SK-N-SH treated with all-trans-retinoic acid at 6 μM for 48 hours (cell line): ENCODE measurements around the gene MTO1.
A peak's percentile ranks its signal among the peaks of the same experiment; 100 is the strongest.

Source experiments
- ARNTL ChIP-seq: fragments of 450-650 bp; formaldehyde crosslinking; IDR thresholded peaks from 2 replicates; pipeline ENCODE4 v1.5.0; 2020; ENCODE audit warnings: low read depth, mild to moderate bottlenecking, moderate library complexity, borderline replicate concordance
- CSRNP3 ChIP-seq: fragments of 250-450 bp; sonication (Bioruptor Pico); IDR thresholded peaks from 2 replicates; pipeline ENCODE4 v1.5.1; 2021; ENCODE audit warnings: mild to moderate bottlenecking, moderate library complexity
- ZFP30 ChIP-seq: fragments of 450-650 bp; formaldehyde crosslinking; IDR thresholded peaks from 2 replicates; pipeline ENCODE4 v1.5.0; 2022; ENCODE audit warnings: mild to moderate bottlenecking, moderate library complexity

DNA sequence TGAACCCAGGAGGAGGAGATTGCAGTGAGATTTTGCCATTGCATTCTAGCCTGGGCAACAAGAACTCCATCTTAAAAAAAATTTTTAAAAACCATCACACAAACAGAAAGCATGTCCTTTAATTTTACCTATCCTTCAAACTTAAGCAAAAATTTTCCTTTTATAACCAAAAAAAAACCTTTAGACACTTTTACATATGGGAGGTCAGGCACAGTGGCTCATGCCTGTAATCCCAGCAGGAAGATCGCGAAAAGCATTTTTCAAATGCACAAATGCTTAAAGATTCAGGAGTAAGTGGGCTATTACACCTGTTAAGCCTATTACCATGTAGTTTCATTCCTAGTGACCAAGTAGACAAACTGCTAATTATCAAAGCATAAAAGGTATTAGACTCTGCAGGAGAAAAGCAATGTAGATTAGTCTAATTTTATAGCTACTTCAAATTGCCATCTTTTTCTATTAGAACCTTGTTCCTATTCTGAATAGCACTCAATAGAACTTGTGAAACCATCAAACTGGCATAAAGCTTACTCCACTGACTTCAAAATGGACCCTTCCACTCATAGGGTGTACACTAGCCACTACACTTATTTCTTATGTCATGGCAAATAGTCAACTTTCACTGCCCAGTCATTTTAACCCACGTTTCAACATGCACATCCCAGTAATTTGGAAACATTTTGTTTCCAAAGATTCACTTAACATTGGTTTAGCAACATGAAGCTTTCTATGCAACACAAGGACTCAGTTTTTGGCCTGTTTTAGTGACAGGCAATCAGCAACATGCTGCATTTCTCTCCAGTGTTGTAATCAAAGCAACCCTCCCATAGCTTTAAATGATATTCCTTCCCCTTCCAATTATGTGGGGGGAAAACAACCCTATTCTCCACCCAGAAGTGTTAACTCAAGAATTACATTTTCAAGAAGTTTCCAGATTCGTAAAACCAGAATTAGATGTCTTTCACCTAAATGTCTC, 55.3 kb downstream of the MTO1 start:
- TF ChIP-seq CSRNP3 (CRISPR knock-in tag), result peak; percentile 38; the same call in 1 of the 2 replicates
- TF ChIP-seq ZFP30, result 0 out of 2 replicates have a peak, but pooled peaks have one; percentile 7
- TF ChIP-seq ARNTL (CRISPR knock-in tag), result no peak
